GM12874 (cell line): Measurements from ENCODE around the gene CMTM7.

Experiments used
- CTCF ChIP-seq: IDR thresholded peaks from 2 replicates; pipeline ENCODE4 v1.5.1; 2011; ENCODE audit warnings: low read depth, mild to moderate bottlenecking, control low read depth, low read length, moderate library complexity; ENCODE audit not compliant: insufficient read depth

The CMTM7 gene

GRCh38 chr3:32373844-32374243 is 17.8 kb upstream of the CMTM7 start:
- TF ChIP-seq CTCF, result no peak

GRCh38 chr3:32374788-32375595 is 16.7 kb upstream of the CMTM7 start:
- TF ChIP-seq CTCF, result peak; percentile 48

GRCh38 chr3:32375596-32375930 is 16.1 kb upstream of the CMTM7 start:
- no peak for TF ChIP-seq CTCF

- no peak for TF ChIP-seq CTCF
Observed at GRCh38 chr3:32376115-32376514, 15.5 kb upstream of the CMTM7 start.

GRCh38 chr3:32379831-32380500 is 11.7 kb upstream of the CMTM7 start:
- TF ChIP-seq CTCF, result no peak

- TF ChIP-seq CTCF, result no peak
Observed at GRCh38 chr3:32381922-32382321, 9.7 kb upstream of the CMTM7 start.

GRCh38 chr3:32383136-32383711 is 8.4 kb upstream of the CMTM7 start:
- no peak for TF ChIP-seq CTCF
